GM18873 (cell line): ENCODE data around the gene SLC27A4.

Source experiments
- ATAC-seq: cut with Tn5 transposase; IDR thresholded peaks from one replicate; pipeline ENCODE4 v1.9.1; 2021; ENCODE audit warnings: mild to moderate bottlenecking, moderate library complexity, moderate number of reproducible peaks; ENCODE audit not compliant: unreplicated experiment, low FRiP score

The SLC27A4 gene

GRCh38 chr9:128390150-128390812 lies 50.0 kb downstream of the SLC27A4 start:
- no peak for ATAC-seq

GRCh38 chr9:128390813-128391711 lies 50.7 kb downstream of the SLC27A4 start:
- no peak for ATAC-seq

- no peak for ATAC-seq
Measured at GRCh38 chr9:128391956-128392301, 51.6 kb downstream of the SLC27A4 start.

GRCh38 chr9:128392302-128393144 lies 52.2 kb downstream of the SLC27A4 start:
- ATAC-seq = no peak

GRCh38 chr9:128393145-128393775 lies 52.9 kb downstream of the SLC27A4 start:
- ATAC-seq = no peak

GRCh38 chr9:128393970-128394369 lies 53.6 kb downstream of the SLC27A4 start:
- no peak for ATAC-seq

GRCh38 chr9:128394379-128395168 lies 54.2 kb downstream of the SLC27A4 start:
- ATAC-seq = no peak

- no peak for ATAC-seq
Measured at GRCh38 chr9:128396970-128397613, 56.8 kb downstream of the SLC27A4 start.

GRCh38 chr9:128397831-128398230 lies 57.5 kb downstream of the SLC27A4 start:
- ATAC-seq = no peak

GRCh38 chr9:128399861-128400260 lies 59.5 kb downstream of the SLC27A4 start:
- no peak for ATAC-seq

GRCh38 chr9:128404560-128404959 lies 64.2 kb downstream of the SLC27A4 start:
- ATAC-seq = no peak

- ATAC-seq = no peak
Measured at GRCh38 chr9:128405077-128405779, 64.9 kb downstream of the SLC27A4 start.

- no peak for ATAC-seq
Measured at GRCh38 chr9:128405780-128406171, 65.4 kb downstream of the SLC27A4 start.

GRCh38 chr9:128406848-128407391 lies 66.6 kb downstream of the SLC27A4 start:
- ATAC-seq = no peak

GRCh38 chr9:128408963-128409431 lies 68.7 kb downstream of the SLC27A4 start:
- no peak for ATAC-seq

GRCh38 chr9:128409450-128409849 lies 69.1 kb downstream of the SLC27A4 start:
- ATAC-seq = no peak

- ATAC-seq = no peak
Measured at GRCh38 chr9:128409978-128410377, 69.7 kb downstream of the SLC27A4 start.
